ENCODE data around the gene TMED7.

Gene TMED7

GRCh38 chr5:115641948-115642347 lies 16.1 kb upstream of the TMED7 start:
- Mint-ChIP-seq H3K9me3 (ENCODE audit: low read depth) (no peaks in the 10 kb centered on the region), H3K4me3 (no peak overlapping the region), H3K27me3 (peaks cover 19% of the 10 kb centered on the region), H3K4me1 (ENCODE audit: low read depth) (peaks cover 16% of the 10 kb centered on the region), H3K27ac (no peak overlapping the region), H3K36me3 (no peaks in the 10 kb centered on the region)

- Mint-ChIP-seq H3K27ac (no peak overlapping the region), H3K4me1 (ENCODE audit: low read depth) (peaks cover 20% of the 10 kb centered on the region), H3K9me3 (ENCODE audit: low read depth) (no peaks in the 10 kb centered on the region), H3K36me3 (no peaks in the 10 kb centered on the region), H3K27me3 (peaks cover 21% of the 10 kb centered on the region), H3K4me3 (no peak overlapping the region)
Measured at GRCh38 chr5:115640274-115640673, 14.4 kb upstream of the TMED7 start.

GRCh38 chr5:115639377-115639776 lies 13.5 kb upstream of the TMED7 start:
- Mint-ChIP-seq H3K27me3 (peaks cover 14% of the 10 kb centered on the region), H3K4me3 (no peak overlapping the region), H3K4me1 (ENCODE audit: low read depth) (peaks cover 24% of the 10 kb centered on the region), H3K9me3 (ENCODE audit: low read depth) (no peaks in the 10 kb centered on the region), H3K27ac (no peak overlapping the region), H3K36me3 (no peaks in the 10 kb centered on the region)

- Mint-ChIP-seq H3K4me1 (ENCODE audit: low read depth) (peaks cover 28% of the 10 kb centered on the region), H3K27ac (no peak overlapping the region), H3K36me3 (no peaks in the 10 kb centered on the region), H3K9me3 (ENCODE audit: low read depth) (no peaks in the 10 kb centered on the region), H3K4me3 (peak overlapping the region; percentile 4), H3K27me3 (peaks cover 9% of the 10 kb centered on the region)
Measured at GRCh38 chr5:115637507-115637906, 11.7 kb upstream of the TMED7 start.

- Mint-ChIP-seq H3K9me3 (ENCODE audit: low read depth) (no peaks in the 10 kb centered on the region), H3K4me3 (no peak overlapping the region), H3K27ac (no peak overlapping the region), H3K27me3 (peaks cover 4% of the 10 kb centered on the region), H3K4me1 (ENCODE audit: low read depth) (peaks cover 28% of the 10 kb centered on the region), H3K36me3 (no peaks in the 10 kb centered on the region)
Measured at GRCh38 chr5:115636008-115636407, 10.2 kb upstream of the TMED7 start.

GRCh38 chr5:115634343-115635132 lies 8.7 kb upstream of the TMED7 start:
- Mint-ChIP-seq H3K36me3 (no peaks in the 10 kb centered on the region), H3K4me3 (peak overlapping the region; percentile 73), H3K9me3 (ENCODE audit: low read depth) (no peaks in the 10 kb centered on the region), H3K27me3 (peaks cover 4% of the 10 kb centered on the region), H3K27ac (peak overlapping the region; percentile 16), H3K4me1 (ENCODE audit: low read depth) (peaks cover 28% of the 10 kb centered on the region)

GRCh38 chr5:115629903-115630302 lies 4.1 kb upstream of the TMED7 start:
- no peaks in the 10 kb centered on the region for H3K36me3 Mint-ChIP-seq
- H3K4me3 Mint-ChIP-seq, result no peak overlapping the region

GRCh38 chr5:115627295-115627865 lies 1.5 kb upstream of the TMED7 start:
- H3K27ac Mint-ChIP-seq, result no peak overlapping the region
- H3K4me3 Mint-ChIP-seq, result peak overlapping the region; percentile 35
- H3K4me1 Mint-ChIP-seq (ENCODE audit: low read depth), result peaks cover 18% of the 10 kb centered on the region
- H3K9me3 Mint-ChIP-seq (ENCODE audit: low read depth), result no peaks in the 10 kb centered on the region
- H3K27me3 Mint-ChIP-seq, result no peaks in the 10 kb centered on the region
- H3K36me3 Mint-ChIP-seq, result no peaks in the 10 kb centered on the region

More at GRCh38 chr5:115629903-115630302, 4.1 kb upstream of the TMED7 start:
- H3K4me1 Mint-ChIP-seq (ENCODE audit: low read depth), result peaks cover 18% of the 10 kb centered on the region
- no peak overlapping the region for H3K27ac Mint-ChIP-seq
- H3K27me3 Mint-ChIP-seq, result no peaks in the 10 kb centered on the region
- H3K9me3 Mint-ChIP-seq (ENCODE audit: low read depth), result no peaks in the 10 kb centered on the region

- no peaks in the 10 kb centered on the region for H3K27me3 Mint-ChIP-seq
- H3K36me3 Mint-ChIP-seq, result no peaks in the 10 kb centered on the region
- H3K27ac Mint-ChIP-seq, result no peak overlapping the region
- H3K9me3 Mint-ChIP-seq (ENCODE audit: low read depth), result no peaks in the 10 kb centered on the region
- H3K4me3 Mint-ChIP-seq, result no peak overlapping the region
- peaks cover 25% of the 10 kb centered on the region for H3K4me1 Mint-ChIP-seq (ENCODE audit: low read depth)
Measured at GRCh38 chr5:115626445-115626823, 598 bp upstream of the TMED7 start.

GRCh38 chr5:115624994-115625393 lies 842 bp downstream of the TMED7 start:
- Mint-ChIP-seq H3K27me3 (no peaks in the 10 kb centered on the region), H3K27ac (no peak overlapping the region), H3K36me3 (no peaks in the 10 kb centered on the region), H3K4me3 (no peak overlapping the region), H3K4me1 (ENCODE audit: low read depth) (peaks cover 33% of the 10 kb centered on the region), H3K9me3 (ENCODE audit: low read depth) (no peaks in the 10 kb centered on the region)

- Mint-ChIP-seq H3K9me3 (ENCODE audit: low read depth) (no peaks in the 10 kb centered on the region), H3K36me3 (peaks cover 5% of the 10 kb centered on the region), H3K27ac (no peak overlapping the region), H3K4me3 (no peak overlapping the region), H3K4me1 (ENCODE audit: low read depth) (peaks cover 33% of the 10 kb centered on the region), H3K27me3 (no peaks in the 10 kb centered on the region)
Measured at GRCh38 chr5:115623658-115624057, 2.2 kb downstream of the TMED7 start.

GRCh38 chr5:115621365-115621900 lies 4.4 kb downstream of the TMED7 start:
- peaks cover 7% of the 10 kb centered on the region for H3K36me3 Mint-ChIP-seq
- peaks cover 33% of the 10 kb centered on the region for H3K4me1 Mint-ChIP-seq (ENCODE audit: low read depth)
- no peaks in the 10 kb centered on the region for H3K27me3 Mint-ChIP-seq
- H3K4me3 Mint-ChIP-seq, result peak overlapping the region; percentile 27
- peak overlapping the region; percentile 81 for H3K27ac Mint-ChIP-seq
- no peaks in the 10 kb centered on the region for H3K9me3 Mint-ChIP-seq (ENCODE audit: low read depth)

- Mint-ChIP-seq H3K27me3 (no peaks in the 10 kb centered on the region), H3K4me3 (no peak overlapping the region), H3K4me1 (ENCODE audit: low read depth) (peaks cover 20% of the 10 kb centered on the region), H3K9me3 (ENCODE audit: low read depth) (no peaks in the 10 kb centered on the region), H3K36me3 (peaks cover 12% of the 10 kb centered on the region), H3K27ac (no peak overlapping the region)
Measured at GRCh38 chr5:115616892-115617291, 8.9 kb downstream of the TMED7 start.

- H3K4me1 Mint-ChIP-seq (ENCODE audit: low read depth), result peaks cover 18% of the 10 kb centered on the region
- no peak overlapping the region for H3K27ac Mint-ChIP-seq
- no peaks in the 10 kb centered on the region for H3K27me3 Mint-ChIP-seq
- no peak overlapping the region for H3K4me3 Mint-ChIP-seq
- no peaks in the 10 kb centered on the region for H3K9me3 Mint-ChIP-seq (ENCODE audit: low read depth)
- peaks cover 12% of the 10 kb centered on the region for H3K36me3 Mint-ChIP-seq
Measured at GRCh38 chr5:115616472-115616871, 9.4 kb downstream of the TMED7 start.

GRCh38 chr5:115611873-115612272 lies 14.0 kb downstream of the TMED7 start:
- Mint-ChIP-seq H3K9me3 (ENCODE audit: low read depth) (no peaks in the 10 kb centered on the region), H3K27ac (no peak overlapping the region), H3K27me3 (no peaks in the 10 kb centered on the region), H3K36me3 (peaks cover 6% of the 10 kb centered on the region), H3K4me1 (ENCODE audit: low read depth) (peaks cover 18% of the 10 kb centered on the region), H3K4me3 (no peak overlapping the region)
